HG03558 (cell line): Measurements from ENCODE around the gene CRISP2.
"Not testable (repeated sequence)": the region's sequence is repeated elsewhere in the genome, so short reads cannot be mapped to it uniquely, and the experiment has no call there.

Source experiments
- ATAC-seq: cut with Tn5 transposase; IDR thresholded peaks from one replicate; pipeline ENCODE4 v1.9.1; 2021; ENCODE audit warnings: moderate number of reproducible peaks; ENCODE audit not compliant: unreplicated experiment; ENCODE audit errors: extremely low read depth

CRISP2 gene

DNA sequence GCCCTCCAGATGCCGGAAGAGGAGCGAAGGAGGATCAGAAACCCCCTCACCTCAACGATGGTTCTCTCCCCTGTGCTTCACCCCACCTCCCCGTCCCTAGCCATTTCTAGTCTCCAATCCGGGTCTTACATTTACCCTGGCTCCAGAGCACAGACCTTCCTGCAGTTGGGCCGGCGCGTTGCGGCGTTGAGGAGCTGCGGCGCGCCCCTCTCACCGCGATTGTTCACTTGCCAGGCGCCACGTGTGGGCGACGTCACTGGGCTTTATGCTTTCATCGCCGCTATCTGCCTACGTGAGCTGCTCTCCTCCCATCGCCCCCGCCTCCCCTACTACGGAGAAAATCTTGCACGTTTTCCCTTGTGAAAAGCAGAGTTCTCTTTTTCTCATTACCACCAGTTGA lies at the start of gene CRISP2:
TSS of gene CRISP2 (minus strand) at position 198 of the 400 bp plus-strand sequence. CDS start 4,347 bp downstream, outside the sequence.
- no peak for ATAC-seq

DNA sequence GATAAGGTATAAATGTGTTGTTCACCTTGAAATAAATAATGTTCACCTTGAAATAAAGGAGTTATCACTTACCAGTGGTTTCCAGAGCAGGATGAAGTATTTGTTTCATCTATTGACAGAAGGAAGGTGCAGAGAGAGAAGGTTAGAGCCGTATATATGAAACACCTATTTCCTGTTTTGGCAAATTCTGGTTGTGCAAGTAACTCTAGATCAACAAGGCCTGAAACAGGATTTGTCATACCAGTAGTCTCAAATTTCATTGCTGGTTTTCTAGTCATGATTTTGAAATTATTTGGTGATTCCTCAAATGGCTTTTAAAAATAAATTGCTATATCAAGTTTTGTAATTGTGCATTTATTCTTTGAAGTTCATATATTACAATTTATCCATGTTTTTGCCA lies 30.9 kb upstream of the CRISP2 start, which contains the start of gene CRISP3:
TSS of gene CRISP3 (minus strand) at position 130 of the 400 bp plus-strand sequence. CDS start at position 109, 21 bp downstream.
- no peak for ATAC-seq

DNA sequence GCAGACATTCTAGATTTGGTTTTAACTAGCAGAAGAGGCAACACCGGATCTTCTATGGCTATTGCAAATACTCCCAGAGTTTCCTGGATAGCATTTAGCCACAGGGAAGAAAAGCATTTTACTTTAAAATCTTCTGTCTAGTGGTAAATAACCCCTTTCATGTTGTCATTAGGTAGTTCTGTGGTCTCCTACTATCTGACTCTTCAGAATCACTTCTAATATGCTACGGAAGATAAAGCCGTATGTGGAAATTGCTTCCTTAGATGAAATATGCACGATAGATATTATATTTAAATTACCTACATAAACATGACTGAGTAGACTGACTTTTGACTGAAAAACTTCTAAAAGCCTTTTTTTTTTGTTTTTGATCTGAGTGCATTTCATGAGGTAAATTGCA lies 30.1 kb upstream of the CRISP2 start:
- ATAC-seq = no peak

- no peak for ATAC-seq
Measured at GRCh38 chr6:49739423-49739822, 26.1 kb upstream of the CRISP2 start.

GRCh38 chr6:49736017-49736508 lies 22.7 kb upstream of the CRISP2 start:
- ATAC-seq = no peak

DNA sequence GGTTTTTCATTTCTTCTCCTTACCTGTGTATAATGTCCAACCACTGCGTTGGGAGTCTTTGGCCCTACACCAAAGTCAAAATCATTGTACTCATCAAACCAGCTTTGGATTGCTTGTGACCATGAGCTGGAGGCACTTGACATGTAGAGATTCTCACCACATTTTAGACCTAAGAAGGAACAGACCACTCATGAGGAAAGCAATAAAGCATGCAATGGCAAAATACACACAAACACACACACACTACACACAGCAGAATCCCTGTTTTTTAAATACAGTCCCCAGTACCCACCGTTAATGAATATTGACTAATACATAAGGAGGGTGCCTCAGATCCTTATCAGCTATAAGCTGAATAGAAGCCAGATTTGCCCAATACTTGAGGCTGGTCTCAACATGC lies 20.3 kb upstream of the CRISP2 start:
- no peak for ATAC-seq

DNA sequence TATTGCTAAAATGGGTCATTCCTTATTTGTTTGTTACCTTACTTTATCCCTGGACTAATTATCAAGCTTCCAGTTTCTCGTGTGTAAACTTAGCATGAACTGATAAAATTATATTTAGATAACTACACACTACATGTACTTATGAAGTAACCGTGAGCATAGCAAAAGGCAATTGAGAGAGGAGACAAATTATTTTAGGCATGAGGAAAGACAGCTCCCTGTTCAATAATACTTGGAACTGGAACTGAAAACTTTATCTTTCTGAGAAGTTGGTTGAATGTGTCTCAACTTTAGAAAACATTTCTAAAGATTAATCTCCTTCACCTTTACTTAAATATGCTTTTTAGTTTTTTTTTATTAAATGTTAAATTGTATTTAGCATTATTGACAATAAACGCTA lies 19.4 kb upstream of the CRISP2 start:
- no peak for ATAC-seq

DNA sequence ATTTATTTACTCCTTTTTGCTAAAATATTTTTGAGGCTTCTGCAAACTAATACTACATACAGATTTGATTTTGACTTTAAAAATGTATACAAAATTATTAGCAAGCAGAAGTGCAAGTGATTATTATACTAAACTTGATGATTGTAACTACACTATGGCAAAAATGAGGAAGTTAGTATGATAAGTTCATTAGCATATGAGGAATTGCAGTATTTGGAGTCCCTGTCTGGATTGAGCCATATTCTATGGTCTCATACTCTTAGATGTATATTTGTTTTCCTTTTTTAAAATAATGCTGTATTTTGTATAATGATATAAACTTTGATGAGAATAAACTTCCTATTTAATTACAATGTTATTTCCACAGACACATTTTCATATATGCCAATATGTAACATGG lies 16.9 kb upstream of the CRISP2 start:
- ATAC-seq = no peak

- ATAC-seq = not testable (repeated sequence)
Measured at GRCh38 chr6:49723917-49724316, 10.6 kb upstream of the CRISP2 start.

- no peak for ATAC-seq
Measured at GRCh38 chr6:49721297-49721696, 8.0 kb upstream of the CRISP2 start.

- ATAC-seq = no peak
Measured at GRCh38 chr6:49720372-49720771, 7.0 kb upstream of the CRISP2 start.

GRCh38 chr6:49698478-49698877 lies 14.9 kb downstream of the CRISP2 start:
- ATAC-seq = no peak

DNA sequence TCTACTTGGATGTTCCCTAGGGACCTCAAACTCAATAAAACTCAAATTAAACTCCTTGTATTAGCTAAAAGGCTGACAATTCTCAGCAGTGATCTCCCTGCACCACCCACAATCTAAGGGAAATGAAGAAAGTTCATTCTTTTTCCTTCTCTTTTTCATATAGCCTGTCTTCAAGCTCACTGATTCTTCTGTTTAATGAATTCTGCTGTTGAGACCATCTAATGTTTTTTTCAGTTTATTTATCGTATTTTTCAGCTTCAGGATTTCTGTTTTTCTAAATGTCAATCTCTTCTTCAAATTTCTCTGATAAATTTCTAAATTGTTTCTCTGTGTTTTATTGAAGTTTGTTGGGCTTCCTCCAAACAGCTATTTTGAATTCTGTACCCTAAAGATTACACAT lies 19.8 kb downstream of the CRISP2 start:
- no peak for ATAC-seq

GRCh38 chr6:49692534-49692933 lies 20.8 kb downstream of the CRISP2 start:
- no peak for ATAC-seq

DNA sequence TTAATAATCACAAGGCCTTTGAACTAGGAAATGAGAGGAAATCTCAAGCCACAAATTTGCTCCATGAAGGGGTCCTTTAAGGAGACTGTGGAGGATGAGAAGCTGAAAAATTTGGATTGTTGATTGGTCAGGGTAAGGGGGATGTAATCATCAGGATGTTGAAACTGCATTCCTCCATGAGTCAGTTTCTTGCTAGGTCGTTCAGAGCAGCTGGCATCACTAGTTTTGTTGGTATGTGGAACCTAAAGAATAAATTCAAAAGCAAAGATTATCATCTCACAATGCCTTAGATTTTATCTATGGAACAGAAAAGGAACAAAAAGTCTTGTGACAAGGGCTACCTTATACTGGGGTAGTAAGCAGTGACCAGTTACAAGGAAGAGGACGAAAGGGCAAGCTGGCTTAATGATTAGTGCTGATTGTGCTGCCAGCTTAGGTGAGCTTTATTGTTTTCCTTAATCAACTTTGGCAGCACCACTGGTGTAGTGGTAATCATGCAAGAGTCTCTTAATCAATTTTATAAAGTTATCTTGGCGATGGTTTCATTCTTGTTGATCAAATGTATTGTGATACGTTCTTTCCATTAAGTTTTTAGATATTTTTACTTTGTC lies 36.6 kb downstream of the CRISP2 start:
- ATAC-seq = no peak

DNA sequence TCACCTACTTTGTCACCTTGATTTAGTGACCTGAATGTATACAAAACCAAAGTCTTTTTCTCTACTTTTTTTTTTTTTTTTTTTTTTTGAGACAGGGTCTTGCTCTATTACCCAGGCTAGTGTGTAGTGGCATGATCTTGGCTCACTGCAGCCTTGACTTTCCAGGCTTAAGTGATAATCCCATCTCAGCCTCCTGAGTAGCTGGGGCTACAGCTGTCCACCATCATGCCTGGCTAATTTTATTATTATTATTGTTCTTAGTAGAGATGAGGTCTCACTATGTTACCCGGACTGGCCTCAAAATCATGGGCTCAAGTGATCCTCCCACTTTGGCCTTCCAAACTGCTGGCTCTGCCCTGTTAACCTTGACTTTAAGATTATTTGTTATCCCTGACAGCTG lies 37.5 kb downstream of the CRISP2 start:
- no peak for ATAC-seq

- ATAC-seq = no peak
Measured at GRCh38 chr6:49668083-49668511, 45.2 kb downstream of the CRISP2 start.

DNA sequence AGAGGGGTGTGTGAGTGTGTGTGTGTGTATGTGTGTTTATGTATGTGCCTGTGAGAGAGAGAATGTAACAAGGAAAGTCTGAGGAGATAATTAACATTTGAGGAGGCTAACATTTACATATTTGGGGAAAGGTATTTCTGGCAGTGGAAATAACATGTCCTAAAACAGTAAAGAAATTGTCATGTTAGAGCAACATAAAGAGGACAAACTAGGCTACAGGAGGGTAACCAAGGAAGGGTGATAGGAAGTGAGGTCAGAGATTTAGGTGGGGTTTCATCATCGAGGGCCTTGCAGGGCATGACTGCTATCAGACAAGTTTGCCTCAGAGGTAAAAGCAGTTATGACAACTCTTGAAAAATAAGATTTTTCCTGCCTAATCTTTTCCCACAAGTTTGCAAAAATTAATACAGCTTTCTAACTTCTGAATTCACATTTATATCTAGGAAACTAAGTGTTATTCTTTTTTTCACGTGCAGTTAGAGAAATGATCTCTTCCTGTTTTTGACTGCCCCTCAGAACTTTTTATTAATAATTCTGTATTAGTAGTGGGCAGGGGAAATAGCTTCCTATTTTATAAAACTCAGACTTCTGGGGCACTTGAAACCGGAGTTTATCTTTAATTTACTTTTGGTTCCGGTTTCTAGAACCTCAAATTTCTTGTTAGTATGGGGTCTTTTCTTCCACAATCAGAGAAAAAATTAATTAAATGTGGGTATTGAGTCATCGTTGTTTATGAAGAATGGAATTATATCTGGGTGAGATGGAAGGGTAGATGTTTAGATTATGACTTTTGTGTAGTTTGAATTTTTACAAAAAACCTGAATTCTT lies 46.2 kb downstream of the CRISP2 start:
- ATAC-seq = no peak

- ATAC-seq = no peak
Measured at GRCh38 chr6:49666480-49666879, 46.9 kb downstream of the CRISP2 start.

DNA sequence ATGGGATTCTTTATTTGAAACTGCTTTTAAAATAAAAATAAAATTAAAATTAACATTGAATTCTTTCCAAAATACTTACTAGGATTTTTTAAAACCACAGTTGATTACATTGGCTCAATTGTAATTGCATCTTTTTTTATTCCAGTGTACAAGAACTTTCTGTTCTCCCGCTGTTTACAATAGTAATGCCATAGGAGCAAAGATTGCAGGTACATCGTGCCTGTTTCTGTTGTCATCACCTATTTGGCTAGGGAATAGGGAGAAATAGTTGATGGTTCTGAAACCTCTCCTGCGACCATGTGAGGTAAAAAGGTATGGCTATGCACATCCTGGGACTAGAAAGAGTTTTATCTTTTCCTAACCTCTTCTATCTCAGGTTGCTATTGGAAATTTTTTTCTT lies 48.5 kb downstream of the CRISP2 start:
- no peak for ATAC-seq

- not testable (repeated sequence) for ATAC-seq
Measured at GRCh38 chr6:49664054-49664453, 49.3 kb downstream of the CRISP2 start.

DNA sequence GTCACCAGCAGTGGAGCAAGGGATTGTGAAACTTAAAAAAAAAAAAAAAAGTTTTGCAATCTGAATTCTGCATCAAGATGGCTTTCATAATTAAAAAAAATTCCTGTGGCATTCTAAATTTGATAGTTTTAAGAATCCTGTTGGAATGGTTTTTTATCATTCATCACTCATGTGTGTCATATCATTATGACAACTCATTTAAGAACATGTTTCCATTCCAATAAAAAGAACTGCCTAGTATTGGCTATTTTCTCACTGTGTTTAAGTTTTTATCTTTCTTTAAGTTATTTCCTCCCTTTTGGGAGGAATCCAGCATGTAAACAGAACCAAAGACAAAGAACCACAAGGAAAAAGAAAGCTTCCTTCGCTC lies 50.5 kb downstream of the CRISP2 start:
- no peak for ATAC-seq
